Activated CD4-positive, alpha-beta T cell treated with anti-CD3 and anti-CD28 coated beads, Interleukin-2, amount 10 ng/mL, durations not matched to agents 7 days and 5 days (primary cell): Measurements from ENCODE around the gene DACH1. TPM values are rescaled to one million over a fixed set of nuclear protein-coding genes. Genes with fewer than 3 reads are reported as not detected.

Source experiments
- CTCF ChIA-PET: fragments of 350-600 bp; sonication (Branson Sonifier 250); formaldehyde crosslinking; loops from one replicate; lab custom pipeline; 2021; ENCODE audit warnings: antibody characterized with exemption; lab: Charles Lee
- POLR2A ChIA-PET: fragments of 350-600 bp; sonication (Branson Sonifier 250); formaldehyde crosslinking; loops from one replicate; lab custom pipeline; 2021; ENCODE audit warnings: antibody characterized with exemption; lab: Charles Lee
- DNase-seq: peaks from one replicate; pipeline ENCODE4 v3.0.0-alpha.2; 2020
- H3K27ac Mint-ChIP-seq: one replicate; pipeline ENCODE4 v1.8.0; 2021; ENCODE audit warnings: mild to moderate bottlenecking, moderate library complexity, mixed read lengths
- H3K27me3 Mint-ChIP-seq: one replicate; pipeline ENCODE4 v1.8.0; 2021; ENCODE audit warnings: mixed read lengths
- H3K36me3 Mint-ChIP-seq: one replicate; pipeline ENCODE4 v1.8.0; 2021; ENCODE audit warnings: low read depth, mixed read lengths
- H3K4me1 Mint-ChIP-seq: one replicate; pipeline ENCODE4 v1.8.0; 2021; ENCODE audit warnings: mixed read lengths
- H3K4me3 Mint-ChIP-seq: one replicate; pipeline ENCODE4 v1.8.0; 2021; ENCODE audit warnings: mild to moderate bottlenecking, moderate library complexity, mixed read lengths
- H3K9me3 Mint-ChIP-seq: one replicate; pipeline ENCODE4 v1.8.0; 2021; ENCODE audit warnings: mixed read lengths
- total RNA-seq, 2 experiments: library from RNA; stranded (reverse); gene quantifications; one replicate each; pipeline ENCODE4 v1.2.3, GENCODE V29; 2021

DACH1 gene
- total RNA-seq, 2 experiments from 2014 or later = not detected

GRCh38 chr13:71729441-71729840 lies 137.6 kb downstream of the DACH1 start:
- Mint-ChIP-seq H3K27ac (no peak overlapping the region), H3K4me1 (no peaks in the 10 kb centered on the region), H3K4me3 (no peak overlapping the region)

GRCh38 chr13:71727662-71728061 lies 139.3 kb downstream of the DACH1 start:
- H3K27me3 Mint-ChIP-seq = no peaks in the 10 kb centered on the region
- H3K4me1 Mint-ChIP-seq = no peaks in the 10 kb centered on the region
- H3K27ac Mint-ChIP-seq = no peak overlapping the region
- ChIA-PET POLR2A (interaction anchor here (0.6 kb wide), 1 partner anchor 655 kb away, joined by 3 read pairs; no protein-coding TSS in a partner anchor), CTCF (no interaction called here)
- no peak for DNase-seq
- no peak overlapping the region for H3K4me3 Mint-ChIP-seq
- H3K9me3 Mint-ChIP-seq = no peaks in the 10 kb centered on the region
- no peaks in the 10 kb centered on the region for H3K36me3 Mint-ChIP-seq

More at GRCh38 chr13:71729441-71729840, 137.6 kb downstream of the DACH1 start:
- H3K36me3 Mint-ChIP-seq = no peaks in the 10 kb centered on the region
- ChIA-PET CTCF (no interaction called here), POLR2A (no interaction called here)
- no peak for DNase-seq
- H3K27me3 Mint-ChIP-seq = no peaks in the 10 kb centered on the region
- H3K9me3 Mint-ChIP-seq = no peaks in the 10 kb centered on the region

DNA sequence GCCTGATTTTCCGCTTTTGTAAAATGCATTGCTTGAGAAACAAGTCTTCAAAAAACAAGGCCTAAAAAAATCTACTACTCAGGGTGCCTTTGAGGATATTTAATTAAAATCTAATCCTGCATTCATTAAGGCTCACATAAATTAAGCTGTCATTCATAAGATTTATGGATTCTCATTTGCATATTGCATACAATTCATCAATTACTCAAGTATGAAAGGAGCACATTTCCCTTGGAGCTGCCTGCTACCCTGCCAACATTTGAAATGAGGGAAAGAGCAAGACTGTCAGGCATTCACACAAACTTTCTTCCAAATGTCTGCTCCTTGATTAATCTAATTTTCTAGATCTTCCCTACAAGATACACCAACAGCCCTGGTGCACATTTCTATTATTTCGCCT lies 140.0 kb downstream of the DACH1 start:
- Mint-ChIP-seq H3K27ac (no peak overlapping the region), H3K4me1 (no peaks in the 10 kb centered on the region), H3K36me3 (no peaks in the 10 kb centered on the region), H3K4me3 (no peak overlapping the region), H3K27me3 (no peaks in the 10 kb centered on the region), H3K9me3 (no peaks in the 10 kb centered on the region)
- DNase-seq = no peak
- ChIA-PET POLR2A (interaction anchor here (0.6 kb wide), 1 partner anchor 655 kb away, joined by 3 read pairs; no protein-coding TSS in a partner anchor), CTCF (no interaction called here)

- ChIA-PET POLR2A (no interaction called here), CTCF (no interaction called here)
- H3K4me1 Mint-ChIP-seq = no peaks in the 10 kb centered on the region
- no peaks in the 10 kb centered on the region for H3K27me3 Mint-ChIP-seq
- DNase-seq = no peak
- H3K4me3 Mint-ChIP-seq = no peak overlapping the region
- H3K27ac Mint-ChIP-seq = no peak overlapping the region
- H3K36me3 Mint-ChIP-seq = no peaks in the 10 kb centered on the region
- no peaks in the 10 kb centered on the region for H3K9me3 Mint-ChIP-seq
These were observed 144.8 kb downstream of the DACH1 start for GRCh38 chr13:71722206-71722605.

DNA sequence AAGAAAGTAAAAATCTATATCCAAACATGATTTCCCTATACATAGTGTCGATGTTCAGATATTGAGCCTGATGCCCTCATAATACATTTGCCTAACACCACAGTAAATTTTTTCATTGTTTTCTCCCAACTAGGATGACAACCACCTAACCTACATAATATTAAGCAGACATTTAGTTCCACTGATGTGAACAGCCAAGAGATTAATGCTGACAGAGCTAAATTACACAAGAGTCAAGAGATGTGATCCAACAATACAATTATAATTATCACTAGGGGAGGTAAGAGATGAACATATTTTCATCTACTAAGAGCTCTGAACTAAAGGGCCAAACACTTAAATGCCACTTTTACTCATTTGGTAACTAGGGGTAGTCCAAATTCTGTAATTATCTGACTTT lies 145.9 kb downstream of the DACH1 start:
- Mint-ChIP-seq H3K36me3 (no peaks in the 10 kb centered on the region), H3K27me3 (no peaks in the 10 kb centered on the region), H3K4me1 (no peaks in the 10 kb centered on the region), H3K9me3 (no peaks in the 10 kb centered on the region), H3K4me3 (no peak overlapping the region), H3K27ac (no peak overlapping the region)
- DNase-seq = no peak
- ChIA-PET CTCF (no interaction called here), POLR2A (no interaction called here)

DNA sequence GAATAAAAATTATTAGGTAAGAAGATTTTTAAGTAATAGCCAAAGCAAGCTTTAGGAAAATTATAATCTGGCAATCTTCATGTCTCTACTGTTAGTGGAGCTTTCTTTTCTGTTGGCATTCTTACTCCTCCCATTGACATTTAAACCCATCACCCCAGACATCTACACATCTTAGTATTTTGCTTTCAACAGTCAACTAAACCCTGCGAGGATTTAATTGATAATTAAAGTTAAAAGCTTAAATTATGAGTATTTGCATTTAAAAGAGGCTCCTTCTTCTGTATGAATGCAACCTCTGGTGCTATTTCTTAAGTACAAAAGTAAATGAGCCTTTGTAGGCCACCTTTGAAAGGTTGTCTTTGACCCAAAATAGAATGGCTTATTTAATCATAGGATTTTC lies 148.1 kb downstream of the DACH1 start:
- no peak overlapping the region for H3K27ac Mint-ChIP-seq
- H3K4me3 Mint-ChIP-seq = no peak overlapping the region
- H3K27me3 Mint-ChIP-seq = no peaks in the 10 kb centered on the region
- no peaks in the 10 kb centered on the region for H3K36me3 Mint-ChIP-seq
- no peaks in the 10 kb centered on the region for H3K9me3 Mint-ChIP-seq
- DNase-seq = no peak
- no peaks in the 10 kb centered on the region for H3K4me1 Mint-ChIP-seq
- ChIA-PET CTCF (no interaction called here), POLR2A (no interaction called here)

DNA sequence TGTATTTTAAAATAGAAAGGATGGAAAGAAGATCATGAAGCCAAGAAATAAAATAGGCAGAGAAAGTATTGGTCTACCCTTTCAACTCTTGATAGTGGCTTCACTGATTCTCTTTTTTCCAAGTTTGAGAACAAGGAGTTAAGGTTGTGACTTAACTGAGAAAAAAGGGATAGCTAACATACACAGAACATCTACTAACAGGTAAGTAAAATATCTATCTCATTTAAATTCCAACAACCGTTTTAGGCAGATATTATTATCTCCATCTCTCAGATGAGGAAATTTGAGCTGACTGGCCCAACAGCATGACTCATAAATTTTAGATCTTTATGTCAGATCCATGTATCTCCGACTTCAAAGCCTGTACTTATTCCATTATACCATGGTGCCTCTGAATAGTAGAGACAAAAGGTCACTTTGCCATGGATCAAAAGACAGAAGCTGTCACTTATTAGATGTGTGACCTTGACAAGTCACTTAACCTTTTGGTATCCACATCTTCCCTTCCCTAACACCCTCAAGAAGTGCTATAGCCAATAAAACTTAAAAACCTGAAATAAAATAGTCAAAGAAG lies 152.1 kb downstream of the DACH1 start:
- no peaks in the 10 kb centered on the region for H3K27me3 Mint-ChIP-seq
- H3K36me3 Mint-ChIP-seq = no peaks in the 10 kb centered on the region
- H3K4me1 Mint-ChIP-seq = no peaks in the 10 kb centered on the region
- DNase-seq = no peak
- H3K9me3 Mint-ChIP-seq = no peaks in the 10 kb centered on the region
- CTCF ChIA-PET = no interaction called here
- H3K27ac Mint-ChIP-seq = no peak overlapping the region
- POLR2A ChIA-PET = no interaction called here
- H3K4me3 Mint-ChIP-seq = no peak overlapping the region

DNA sequence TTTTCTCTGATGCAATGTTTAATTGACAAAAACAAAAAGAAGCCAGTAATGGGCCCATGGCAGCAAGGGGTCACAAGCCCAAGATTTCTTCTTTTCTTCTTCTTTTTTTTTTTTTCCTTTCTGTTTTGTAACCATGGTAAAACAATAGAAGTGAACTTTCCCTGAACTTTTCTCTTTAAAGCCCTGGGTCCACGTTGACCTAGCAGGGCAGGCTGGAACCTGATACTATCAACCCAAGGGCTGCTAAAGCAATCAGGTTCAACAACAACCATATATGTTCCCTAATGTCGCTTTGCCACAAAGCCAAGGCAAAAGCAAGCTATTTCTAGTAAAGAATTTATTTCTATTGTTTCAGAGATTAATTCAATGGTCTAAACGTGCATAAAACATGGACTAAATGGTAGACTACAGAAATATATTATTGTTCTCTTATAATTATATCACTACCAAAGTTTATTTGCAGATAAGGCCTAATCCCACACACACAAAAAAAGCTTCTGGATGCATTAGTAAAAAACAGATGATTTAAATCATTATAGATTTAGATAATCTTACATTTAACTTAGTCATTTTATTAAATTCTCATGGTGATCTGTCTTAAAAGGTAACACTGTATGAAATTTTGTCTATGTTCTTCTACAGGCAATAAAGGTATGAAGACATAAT lies 153.9 kb downstream of the DACH1 start:
- ChIA-PET CTCF (no interaction called here), POLR2A (no interaction called here)
- no peak overlapping the region for H3K4me3 Mint-ChIP-seq
- H3K36me3 Mint-ChIP-seq = no peaks in the 10 kb centered on the region
- no peaks in the 10 kb centered on the region for H3K9me3 Mint-ChIP-seq
- H3K4me1 Mint-ChIP-seq = no peaks in the 10 kb centered on the region
- H3K27me3 Mint-ChIP-seq = no peaks in the 10 kb centered on the region
- DNase-seq = no peak
- no peak overlapping the region for H3K27ac Mint-ChIP-seq

DNA sequence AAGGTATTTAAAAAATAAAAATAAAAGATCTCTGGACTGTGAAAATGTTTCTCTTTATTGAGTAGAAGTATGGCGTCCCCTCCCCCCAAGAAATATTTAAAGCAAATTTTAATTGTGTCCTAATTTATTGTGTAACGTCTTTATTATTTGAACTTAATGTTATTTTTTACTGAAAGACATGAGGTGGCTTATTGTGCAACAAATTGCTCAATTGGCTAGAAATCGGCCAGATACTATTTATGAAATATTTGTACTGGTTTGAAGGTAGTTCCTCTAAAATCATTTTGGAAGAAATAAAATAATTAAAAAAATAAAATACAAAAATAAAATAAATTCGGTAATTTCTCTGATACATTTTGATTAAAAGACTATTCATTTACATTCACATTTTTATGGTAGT lies 162.3 kb downstream of the DACH1 start:
- Mint-ChIP-seq H3K36me3 (no peaks in the 10 kb centered on the region), H3K9me3 (no peaks in the 10 kb centered on the region), H3K4me1 (no peaks in the 10 kb centered on the region), H3K4me3 (no peak overlapping the region), H3K27me3 (no peaks in the 10 kb centered on the region), H3K27ac (no peak overlapping the region)
- no peak for DNase-seq
- ChIA-PET POLR2A (no interaction called here), CTCF (no interaction called here)

GRCh38 chr13:71703138-71703537 lies 163.9 kb downstream of the DACH1 start:
- H3K9me3 Mint-ChIP-seq = no peaks in the 10 kb centered on the region
- no peak overlapping the region for H3K27ac Mint-ChIP-seq
- H3K36me3 Mint-ChIP-seq = no peaks in the 10 kb centered on the region
- no peaks in the 10 kb centered on the region for H3K27me3 Mint-ChIP-seq
- no peaks in the 10 kb centered on the region for H3K4me1 Mint-ChIP-seq
- ChIA-PET POLR2A (no interaction called here), CTCF (no interaction called here)
- no peak overlapping the region for H3K4me3 Mint-ChIP-seq
- DNase-seq = no peak

- no peak overlapping the region for H3K4me3 Mint-ChIP-seq
- H3K27me3 Mint-ChIP-seq = no peaks in the 10 kb centered on the region
- ChIA-PET CTCF (no interaction called here), POLR2A (no interaction called here)
- no peak for DNase-seq
- H3K36me3 Mint-ChIP-seq = no peaks in the 10 kb centered on the region
- no peaks in the 10 kb centered on the region for H3K4me1 Mint-ChIP-seq
- H3K9me3 Mint-ChIP-seq = no peaks in the 10 kb centered on the region
- H3K27ac Mint-ChIP-seq = no peak overlapping the region
These were observed 164.8 kb downstream of the DACH1 start for GRCh38 chr13:71702253-71702652.

- H3K36me3 Mint-ChIP-seq = no peaks in the 10 kb centered on the region
These were observed 165.3 kb downstream of the DACH1 start for GRCh38 chr13:71701741-71702140.

GRCh38 chr13:71699342-71699741 lies 167.7 kb downstream of the DACH1 start:
- no peak overlapping the region for H3K27ac Mint-ChIP-seq
- H3K36me3 Mint-ChIP-seq = no peaks in the 10 kb centered on the region
- H3K4me3 Mint-ChIP-seq = no peak overlapping the region
- DNase-seq = no peak
- no peaks in the 10 kb centered on the region for H3K9me3 Mint-ChIP-seq
- H3K4me1 Mint-ChIP-seq = no peaks in the 10 kb centered on the region
- ChIA-PET CTCF (no interaction called here), POLR2A (no interaction called here)
- no peaks in the 10 kb centered on the region for H3K27me3 Mint-ChIP-seq

More at GRCh38 chr13:71701741-71702140, 165.3 kb downstream of the DACH1 start:
- H3K27me3 Mint-ChIP-seq = no peaks in the 10 kb centered on the region
- H3K9me3 Mint-ChIP-seq = no peaks in the 10 kb centered on the region
- no peak overlapping the region for H3K27ac Mint-ChIP-seq
- H3K4me1 Mint-ChIP-seq = no peaks in the 10 kb centered on the region
- ChIA-PET POLR2A (no interaction called here), CTCF (no interaction called here)
- no peak overlapping the region for H3K4me3 Mint-ChIP-seq
- no peak for DNase-seq

DNA sequence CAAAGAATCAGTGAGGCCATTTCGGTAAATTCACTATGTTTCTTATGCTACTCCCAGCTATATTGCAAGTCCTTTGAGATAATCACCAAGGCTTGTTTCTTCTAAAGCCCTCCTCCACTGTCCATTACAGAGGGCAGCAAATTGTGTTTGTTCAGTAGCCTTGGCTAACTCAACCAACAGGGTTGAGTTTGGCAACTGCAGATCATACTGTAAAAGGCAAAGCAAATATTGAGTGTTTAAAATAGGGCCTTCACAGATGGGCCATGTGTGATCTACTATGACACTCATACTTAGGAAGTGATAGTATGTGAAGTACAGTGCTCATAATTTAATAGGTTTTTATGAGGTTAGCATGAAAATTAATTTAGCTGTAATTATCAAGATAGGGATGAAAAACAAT lies 171.3 kb downstream of the DACH1 start:
- ChIA-PET POLR2A (no interaction called here), CTCF (interaction anchor here (0.6 kb wide), 1 partner anchor 147 kb away, joined by 3 read pairs; no protein-coding TSS in a partner anchor)
- no peaks in the 10 kb centered on the region for H3K36me3 Mint-ChIP-seq
- no peaks in the 10 kb centered on the region for H3K9me3 Mint-ChIP-seq
- H3K27ac Mint-ChIP-seq = no peak overlapping the region
- H3K4me1 Mint-ChIP-seq = no peaks in the 10 kb centered on the region
- DNase-seq = no peak
- no peak overlapping the region for H3K4me3 Mint-ChIP-seq
- no peaks in the 10 kb centered on the region for H3K27me3 Mint-ChIP-seq
